Naive thymus-derived CD8-positive, alpha-beta T cell (primary cell): Measurements from ENCODE around the gene ZMIZ1. TPM values are rescaled to one million over a fixed set of nuclear protein-coding genes. Genes with fewer than 3 reads are reported as not detected.
"Not testable (repeated sequence)": the region's sequence is repeated elsewhere in the genome, so short reads cannot be mapped to it uniquely, and the experiment has no call there.

Experiments
- ATAC-seq, 2 donors: fragments of 150-1000 bp; cut with Tn5 transposase in 1 of 2; sonication (Bioruptor Pico), chemical (Tn5 transposase) in 1 of 2; 1 replicate in 1 of 2; 2 replicates in 1 of 2; pipeline ENCODE4 v1.10.0; 2021; ENCODE audit warnings: mild to moderate bottlenecking in 2 of 2, moderate library complexity in 2 of 2
- POLR2A ChIA-PET: fragments of 350-600 bp; sonication (Branson Sonifier 250); formaldehyde crosslinking; loops from one replicate; lab custom pipeline; 2021; ENCODE audit warnings: antibody characterized with exemption; lab: Charles Lee
- DNase-seq, 10 donors: peaks; one replicate each; pipeline versions ENCODE4 v3.0.0 to v3.0.0-alpha.2; 2020 to 2022
- H3K27ac Mint-ChIP-seq, 10 donors: one replicate each; pipeline ENCODE4 v1.8.0; 2020 to 2022; ENCODE audit warnings: mild to moderate bottlenecking in 10 of 10, mixed read lengths in 10 of 10, moderate library complexity in 4 of 10, inconsistent platforms in 1 of 10
- H3K27me3 Mint-ChIP-seq, 5 donors: one replicate each; pipeline ENCODE4 v1.8.0; 2021 to 2022; ENCODE audit warnings: mixed read lengths in 5 of 5
- H3K36me3 Mint-ChIP-seq, 3 donors: one replicate each; pipeline ENCODE4 v1.8.0; 2020 to 2022; ENCODE audit warnings: mixed read lengths in 3 of 3, mild to moderate bottlenecking in 2 of 3, inconsistent platforms in 1 of 3
- H3K4me1 Mint-ChIP-seq, 4 donors: one replicate each; pipeline ENCODE4 v1.8.0; 2021 to 2022; ENCODE audit warnings: mixed read lengths in 4 of 4
- H3K4me3 Mint-ChIP-seq, 10 donors: one replicate each; pipeline ENCODE4 v1.8.0; 2020 to 2022; ENCODE audit warnings: mild to moderate bottlenecking in 10 of 10, mixed read lengths in 10 of 10, moderate library complexity in 6 of 10, inconsistent platforms in 1 of 10
- H3K9me3 Mint-ChIP-seq, 9 donors: one replicate each; pipeline ENCODE4 v1.8.0; 2020 to 2022; ENCODE audit warnings: mixed read lengths in 9 of 9, mild to moderate bottlenecking in 3 of 9, inconsistent platforms in 1 of 9, moderate library complexity in 1 of 9
- polyA plus RNA-seq, 3 donors: library from polyadenylated mRNA; unstranded; fragments of 300-500 nt; fragmentation: Illumina TruSeq; gene quantifications; one replicate each; pipeline ENCODE4 v1.2.3, GENCODE V29; 2021
- total RNA-seq, 8 experiments: library from RNA in 2 of 8; stranded (reverse) in 2 of 8; gene quantifications; one replicate each; pipeline ENCODE4 v1.2.3 and lab custom pipeline; 2021 to 2026

ZMIZ1 gene
- total and polyA plus RNA-seq, 5 experiments from 2014 or later, result 1.4 to 11.6 (median 2.7) TPM

GRCh38 chr10:79275431-79275851 is 206.7 kb downstream of the ZMIZ1 start:
- POLR2A ChIA-PET, result no interaction called here
- Mint-ChIP-seq H3K36me3 (peaks cover 0 to 25% (median 12%) of the 10 kb centered on the region in 3 donors), H3K27me3 (no peaks in the 10 kb centered on the region), H3K4me1 (peaks cover 0 to 13% (median under 1%) of the 10 kb centered on the region in 4 donors), H3K9me3 (no peaks in the 10 kb centered on the region), H3K27ac (no peak overlapping the region), H3K4me3 (no peak overlapping the region)
- ATAC-seq (no peak), DNase-seq (no peak)

GRCh38 chr10:79277579-79278269 is 209.0 kb downstream of the ZMIZ1 start:
- Mint-ChIP-seq H3K27me3 (no peaks in the 10 kb centered on the region), H3K27ac (peak overlapping the region in 1 of 10 donors; percentile 43), H3K4me1 (peaks cover 0 to 9% (median 0%) of the 10 kb centered on the region in 4 donors), H3K9me3 (no peaks in the 10 kb centered on the region), H3K4me3 (no peak overlapping the region), H3K36me3 (peaks cover 0 to 30% (median 15%) of the 10 kb centered on the region in 3 donors)
- POLR2A ChIA-PET, result no interaction called here
- no peak for ATAC-seq
- no peak for DNase-seq

GRCh38 chr10:79279047-79279446 is 210.3 kb downstream of the ZMIZ1 start:
- H3K27me3 Mint-ChIP-seq, result not testable (repeated sequence)

GRCh38 chr10:79280956-79281355 is 212.2 kb downstream of the ZMIZ1 start:
- DNase-seq (no peak), ATAC-seq (no peak)
- Mint-ChIP-seq H3K4me1 (peaks cover 6 to 39% (median 15%) of the 10 kb centered on the region in 4 donors), H3K36me3 (peaks cover 0 to 30% (median 15%) of the 10 kb centered on the region in 3 donors), H3K4me3 (no peak overlapping the region), H3K27ac (no peak overlapping the region), H3K9me3 (no peaks in the 10 kb centered on the region), H3K27me3 (no peaks in the 10 kb centered on the region)
- POLR2A ChIA-PET, result no interaction called here

More at GRCh38 chr10:79279047-79279446, 210.3 kb downstream of the ZMIZ1 start:
- H3K27ac Mint-ChIP-seq, H3K4me3 Mint-ChIP-seq, ATAC-seq, DNase-seq, POLR2A ChIA-PET, H3K9me3 Mint-ChIP-seq: not testable (repeated sequence)
- Mint-ChIP-seq H3K4me1 (peaks cover 0 to 21% (median under 1%) of the 10 kb centered on the region in 4 donors), H3K36me3 (peaks cover 0 to 30% (median 15%) of the 10 kb centered on the region in 3 donors)

- H3K36me3 Mint-ChIP-seq, result peaks cover 0 to 24% (median 11%) of the 10 kb centered on the region in 3 donors
Observed at GRCh38 chr10:79282388-79282787, 213.6 kb downstream of the ZMIZ1 start.

GRCh38 chr10:79283616-79284015 is 214.8 kb downstream of the ZMIZ1 start:
- POLR2A ChIA-PET, result interaction anchor here (0.7 kb wide), 1 partner anchor 32 kb away, joined by 4 read pairs; no protein-coding TSS in a partner anchor
- no peak overlapping the region for H3K4me3 Mint-ChIP-seq
- H3K9me3 Mint-ChIP-seq, result no peaks in the 10 kb centered on the region
- peaks cover 16 to 63% (median 35%) of the 10 kb centered on the region in 4 donors for H3K4me1 Mint-ChIP-seq
- peak overlapping the region in 5 of 10 donors; percentile 13 to 93 (median 39) for H3K27ac Mint-ChIP-seq
- no peaks in the 10 kb centered on the region for H3K27me3 Mint-ChIP-seq
- DNase-seq (no peak), ATAC-seq (no peak)
- H3K36me3 Mint-ChIP-seq, result peaks cover 0 to 15% (median 3%) of the 10 kb centered on the region in 3 donors

More at GRCh38 chr10:79282388-79282787, 213.6 kb downstream of the ZMIZ1 start:
- DNase-seq, result no peak
- POLR2A ChIA-PET, result no interaction called here
- H3K4me1 Mint-ChIP-seq, result peaks cover 14 to 53% (median 29%) of the 10 kb centered on the region in 4 donors
- H3K4me3 Mint-ChIP-seq, result no peak overlapping the region
- no peaks in the 10 kb centered on the region for H3K9me3 Mint-ChIP-seq
- no peaks in the 10 kb centered on the region for H3K27me3 Mint-ChIP-seq
- ATAC-seq, result no peak
- H3K27ac Mint-ChIP-seq, result no peak overlapping the region

- H3K4me1 Mint-ChIP-seq, result peaks cover 16 to 63% (median 37%) of the 10 kb centered on the region in 4 donors
- no peak overlapping the region for H3K4me3 Mint-ChIP-seq
- H3K27me3 Mint-ChIP-seq, result no peaks in the 10 kb centered on the region
- peak overlapping the region in 4 of 10 donors; percentile 85 to 93 (median 90) for H3K27ac Mint-ChIP-seq
- no peak for ATAC-seq
- no peaks in the 10 kb centered on the region for H3K9me3 Mint-ChIP-seq
- no peak for DNase-seq
- POLR2A ChIA-PET, result interaction anchor here (2.9 kb wide), 1 partner anchor 39 kb away, joined by 12 read pairs; no protein-coding TSS in a partner anchor
- H3K36me3 Mint-ChIP-seq, result peaks cover 0 to 13% (median 3%) of the 10 kb centered on the region in 3 donors
Observed at GRCh38 chr10:79284158-79284871, 215.5 kb downstream of the ZMIZ1 start.

- POLR2A ChIA-PET, result interaction anchor here (2.9 kb wide), 1 partner anchor 37 kb away, joined by 12 read pairs; no protein-coding TSS in a partner anchor
Observed at GRCh38 chr10:79285315-79286197, 216.8 kb downstream of the ZMIZ1 start.

GRCh38 chr10:79286318-79286951 is 217.7 kb downstream of the ZMIZ1 start:
- Mint-ChIP-seq H3K4me3 (peak overlapping the region; percentile 64 to 88 (median 72)), H3K36me3 (peaks cover 0 to 12% (median 2%) of the 10 kb centered on the region in 3 donors), H3K27me3 (no peaks in the 10 kb centered on the region), H3K4me1 (peaks cover 17 to 63% (median 38%) of the 10 kb centered on the region in 4 donors), H3K27ac (peak overlapping the region; percentile 41 to 93 (median 84)), H3K9me3 (no peaks in the 10 kb centered on the region)
- POLR2A ChIA-PET, result interaction anchor here (0.5 to 2.9 kb wide), 3 partner anchors 8 to 37 kb away, joined by 4 to 12 read pairs (median 5); no protein-coding TSS in a partner anchor
- DNase-seq (peak; percentile 26 to 91 (median 61)), ATAC-seq (peak; percentile 97 to 98)

More at GRCh38 chr10:79285315-79286197, 216.8 kb downstream of the ZMIZ1 start:
- H3K4me3 Mint-ChIP-seq, result peak overlapping the region; percentile 65 to 88 (median 72)
- peak in 1 of 10 donors; percentile 5 for DNase-seq
- peaks cover 17 to 63% (median 37%) of the 10 kb centered on the region in 4 donors for H3K4me1 Mint-ChIP-seq
- H3K27me3 Mint-ChIP-seq, result no peaks in the 10 kb centered on the region
- H3K36me3 Mint-ChIP-seq, result peaks cover 0 to 5% (median 2%) of the 10 kb centered on the region in 3 donors
- no peak for ATAC-seq
- H3K9me3 Mint-ChIP-seq, result no peaks in the 10 kb centered on the region
- peak overlapping the region; percentile 41 to 93 (median 84) for H3K27ac Mint-ChIP-seq

GRCh38 chr10:79287973-79288723 is 219.4 kb downstream of the ZMIZ1 start:
- Mint-ChIP-seq H3K27ac (peak overlapping the region in 7 of 10 donors; percentile 11 to 93 (median 69)), H3K27me3 (no peaks in the 10 kb centered on the region), H3K9me3 (no peaks in the 10 kb centered on the region), H3K4me1 (peaks cover 17 to 53% (median 40%) of the 10 kb centered on the region in 4 donors), H3K36me3 (peaks cover 0 to 10% (median 2%) of the 10 kb centered on the region in 3 donors), H3K4me3 (no peak overlapping the region)
- POLR2A ChIA-PET, result interaction anchor here (1.7 kb wide), 1 partner anchor 34 kb away, joined by 5 read pairs; no protein-coding TSS in a partner anchor
- no peak for ATAC-seq
- DNase-seq, result no peak

- POLR2A ChIA-PET, result interaction anchor here (1.7 kb wide), 1 partner anchor 33 kb away, joined by 5 read pairs; no protein-coding TSS in a partner anchor
- no peak for ATAC-seq
- Mint-ChIP-seq H3K36me3 (peaks cover 0 to 14% (median 2%) of the 10 kb centered on the region in 3 donors), H3K4me3 (no peak overlapping the region), H3K9me3 (no peaks in the 10 kb centered on the region), H3K27me3 (no peaks in the 10 kb centered on the region), H3K27ac (peak overlapping the region in 3 of 10 donors; percentile 40 to 82 (median 81)), H3K4me1 (peaks cover 17 to 45% (median 35%) of the 10 kb centered on the region in 4 donors)
- DNase-seq, result no peak
Observed at GRCh38 chr10:79289801-79290200, 221.0 kb downstream of the ZMIZ1 start.
